HepG2 (cell line): ENCODE data around the gene AOX1. TPM values are rescaled to one million over a fixed set of nuclear protein-coding genes. Genes with fewer than 3 reads are reported as not detected.
"Not testable (repeated sequence)": the region's sequence is repeated elsewhere in the genome, so short reads cannot be mapped to it uniquely, and the experiment has no call there.

Experiments
- ARNTL ChIP-seq: sonication (generic); formaldehyde crosslinking; IDR thresholded peaks from 2 replicates; pipeline ENCODE4 v1.4.0; 2020; ENCODE audit warnings: mild to moderate bottlenecking, missing genetic modification reagents
- FOXA3 ChIP-seq: IDR thresholded peaks from 2 replicates; pipeline ENCODE4 v1.6.1; 2016; ENCODE audit warnings: missing genetic modification reagents, missing compliant biosample characterization
- HMG20A ChIP-seq: IDR thresholded peaks from 2 replicates; pipeline ENCODE4 v1.6.1; 2016; ENCODE audit warnings: borderline replicate concordance
- HOXA3 ChIP-seq: sonication (generic); formaldehyde crosslinking; IDR thresholded peaks from 2 replicates; pipeline ENCODE4 v1.5.0; 2020; ENCODE audit warnings: missing genetic modification reagents
- JUN ChIP-seq: sonication (generic); formaldehyde crosslinking; IDR thresholded peaks from 2 replicates; pipeline ENCODE4 v1.4.0; 2020; ENCODE audit warnings: mild to moderate bottlenecking, missing genetic modification reagents
- KLF6 ChIP-seq: IDR thresholded peaks from 2 replicates; pipeline ENCODE4 v1.8.0; 2016; ENCODE audit warnings: missing biosample characterization, missing genetic modification reagents
- NCOR1 ChIP-seq: fragments of 200-600 bp; sonication (generic); IDR thresholded peaks from 2 replicates; pipeline ENCODE4 v1.7.0; 2017; ENCODE audit warnings: antibody characterized with exemption, low read length, borderline replicate concordance
- PATZ1 ChIP-seq: sonication (generic); formaldehyde crosslinking; IDR thresholded peaks from 2 replicates; pipeline ENCODE4 v1.4.0; 2020; ENCODE audit warnings: missing genetic modification reagents
- PAXIP1 ChIP-seq: sonication (generic); formaldehyde crosslinking; conservative IDR thresholded peaks from 2 replicates; pipeline ENCODE4 v1.4.0; 2020; ENCODE audit warnings: mild to moderate bottlenecking, missing genetic modification reagents, moderate library complexity
- POLR2A ChIP-seq, 2 experiments: IDR thresholded peaks; 2 replicates each; pipeline ENCODE4 v1.6.1; 2011; ENCODE audit warnings: low read depth in 2 of 2, low read length in 2 of 2, mild to moderate bottlenecking in 1 of 2, moderate library complexity in 1 of 2; ENCODE audit not compliant: insufficient read depth in 1 of 2
- REPIN1 ChIP-seq: sonication (generic); formaldehyde crosslinking; IDR thresholded peaks from 2 replicates; pipeline ENCODE4 v1.8.0; 2022; ENCODE audit warnings: missing genetic modification reagents, low read depth, mild to moderate bottlenecking, borderline replicate concordance
- TAF1 ChIP-seq: sonication (generic); formaldehyde crosslinking; IDR thresholded peaks from 2 replicates; pipeline ENCODE4 v1.4.0; 2020; ENCODE audit warnings: missing genetic modification reagents
- TCF12 ChIP-seq, 2 experiments: fragments of 450-650 bp in 1 of 2; sonication (generic) in 1 of 2; formaldehyde crosslinking in 1 of 2; IDR thresholded peaks; 2 replicates each; pipeline versions ENCODE4 v1.6.1 to v1.8.0; 2017 to 2022; ENCODE audit warnings: antibody characterized with exemption in 1 of 2, mild to moderate bottlenecking in 1 of 2, missing genetic modification reagents in 1 of 2, moderate library complexity in 1 of 2
- YY1 ChIP-seq: IDR thresholded peaks from 2 replicates; pipeline ENCODE4 v1.6.1; 2011; ENCODE audit warnings: low read length, low read depth, moderate library complexity, mild to moderate bottlenecking; ENCODE audit not compliant: insufficient read depth, insufficient replicate concordance
- ZFY ChIP-seq: sonication (generic); formaldehyde crosslinking; IDR thresholded peaks from 2 replicates; pipeline ENCODE4 v1.4.0; 2020; ENCODE audit warnings: missing genetic modification reagents
- ZMYM2 ChIP-seq: sonication (generic); formaldehyde crosslinking; IDR thresholded peaks from 2 replicates; pipeline ENCODE4 v1.8.0; 2022; ENCODE audit warnings: mild to moderate bottlenecking, missing genetic modification reagents
- ZMYM4 ChIP-seq: sonication (generic); formaldehyde crosslinking; IDR thresholded peaks from 2 replicates; pipeline ENCODE4 v1.8.1; 2023; ENCODE audit warnings: mild to moderate bottlenecking, missing genetic modification reagents
- ZNF556 ChIP-seq: sonication (generic); formaldehyde crosslinking; IDR thresholded peaks from 2 replicates; pipeline ENCODE4 v1.4.0; 2020; ENCODE audit warnings: mild to moderate bottlenecking, missing genetic modification reagents, borderline replicate concordance
- ZNF605 ChIP-seq: sonication (generic); formaldehyde crosslinking; IDR thresholded peaks from 2 replicates; pipeline ENCODE4 v1.8.0; 2022; ENCODE audit warnings: mild to moderate bottlenecking, missing genetic modification reagents
- ZNF678 ChIP-seq: sonication (generic); formaldehyde crosslinking; IDR thresholded peaks from 2 replicates; pipeline ENCODE4 v1.4.0; 2020; ENCODE audit warnings: mild to moderate bottlenecking, missing genetic modification reagents
- ZNF761 ChIP-seq: sonication (generic); formaldehyde crosslinking; conservative IDR thresholded peaks from 2 replicates; pipeline ENCODE4 v1.4.0; 2020; ENCODE audit warnings: mild to moderate bottlenecking, missing genetic modification reagents
- ZSCAN9 ChIP-seq: IDR thresholded peaks from 2 replicates; pipeline ENCODE4 v1.6.1; 2016; ENCODE audit warnings: borderline replicate concordance
- polyA plus RNA-seq, 8 experiments: library from polyadenylated mRNA; depleted of rRNA in 3 of 8; stranded (reverse) in 7 of 8; unstranded in 1 of 8; fragments of >200 nt; fragmentation: Illumina TruSeq in 4 of 8; extraction: Trizol in 4 of 8; gene quantifications; 2 replicates each; pipeline versions ENCODE4 v1.2.1 to v1.2.3, GENCODE V29; 2011 to 2016; ENCODE audit warnings: low read depth in 4 of 8, missing spikeins in 1 of 8, mixed read lengths in 1 of 8; ENCODE audit not compliant: insufficient read depth in 1 of 8
- total RNA-seq, 5 experiments: library from RNA; depleted of rRNA; stranded (reverse); fragments of >200 nt; fragmentation: Illumina TruSeq; extraction: Trizol; gene quantifications; 2 replicates each; pipeline ENCODE4 v1.2.3, GENCODE V29; 2016; ENCODE audit warnings: low read depth in 1 of 5

Gene AOX1
- total and polyA plus RNA-seq, 2 of the 13 experiments (the other 11 are each of a cell fraction or from before 2014, with no cell fraction given): 9.2 to 18.0 TPM

DNA sequence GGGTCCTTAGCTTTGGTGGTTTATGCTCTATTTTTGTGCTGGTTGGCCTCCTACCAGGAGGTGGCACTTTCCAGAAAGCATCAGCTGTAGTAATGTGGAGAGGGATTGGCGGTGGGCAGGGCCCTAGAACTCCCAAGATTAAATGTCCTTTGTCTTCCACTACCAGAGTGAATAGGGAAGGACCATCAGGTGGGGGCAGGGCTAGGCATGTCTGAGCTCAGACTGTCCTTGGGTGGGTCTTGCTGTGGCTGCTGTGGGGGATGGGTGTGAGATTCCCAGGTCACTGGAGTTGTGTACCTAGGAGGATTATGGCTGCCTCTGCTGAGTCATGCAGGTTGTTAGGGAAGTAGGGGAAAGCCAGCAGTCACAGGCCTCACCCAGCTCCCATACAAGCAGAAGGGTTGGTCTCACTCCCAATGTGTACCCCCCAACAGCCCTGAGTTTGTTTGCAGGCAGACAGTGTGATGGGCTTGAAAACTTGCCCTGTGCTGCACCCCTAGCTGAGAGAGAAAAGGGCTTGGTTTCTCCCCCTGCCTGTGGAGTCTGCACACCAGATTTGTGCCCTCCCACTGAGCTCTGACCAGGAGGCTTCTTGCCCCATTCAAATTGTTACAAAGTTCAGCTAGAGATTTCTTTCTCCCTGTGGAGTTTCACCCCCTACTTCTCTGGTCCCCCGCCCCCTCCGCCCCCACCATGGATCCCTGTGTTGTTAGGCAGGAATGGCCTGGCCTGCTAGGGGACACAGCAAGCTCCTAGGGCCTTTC is 62.9 kb downstream of the AOX1 start (continued):
- TF ChIP-seq ZFY (CRISPR knock-in tag) (peak; percentile 58; the same call in 1 of the 2 replicates), ARNTL (CRISPR knock-in tag) (0 out of 2 replicates have a peak, but pooled peaks have one; percentile 26), HOXA3 (peak; percentile 28), ZNF556 (CRISPR knock-in tag) (0 out of 2 replicates have a peak, but pooled peaks have one; percentile 74), POLR2A (IDR thresholded peaks at IDR 0.05; ENCODE audit: insufficient read depth in 1 of 2, low read depth in 2 of 2, low read length in 2 of 2) (0 out of 4 replicates have a peak, but pooled peaks of 1 of the 2 experiments have one; percentile 18), ZMYM4 (CRISPR knock-in tag) (peak; percentile 84), JUN (CRISPR knock-in tag) (0 out of 2 replicates have a peak, but pooled peaks have one; percentile 39), TAF1 (CRISPR knock-in tag) (peak; percentile 33; the same call in 1 of the 2 replicates), ZNF605 (CRISPR knock-in tag) (peak; percentile 49; the same call in 1 of the 2 replicates), ZMYM2 (CRISPR knock-in tag) (0 out of 2 replicates have a peak, but pooled peaks have one; percentile 43), PATZ1 (CRISPR knock-in tag) (peak; percentile 53), PAXIP1 (CRISPR knock-in tag) (peak; percentile 52; the same call in 1 of the 2 replicates), ZSCAN9 (CRISPR knock-in tag) (0 out of 2 replicates have a peak, but pooled peaks have one; percentile 34), TCF12 (CRISPR knock-in tag; IDR thresholded peaks at IDR 0.05) (0 out of 2 replicates have a peak, but pooled peaks have one; percentile 48), YY1 (peak; percentile 55), FOXA3 (CRISPR knock-in tag) (peak; percentile 60; the same call in 1 of the 2 replicates), HMG20A (CRISPR knock-in tag) (0 out of 2 replicates have a peak, but pooled peaks have one; percentile 25), ZNF678 (0 out of 2 replicates have a peak, but pooled peaks have one; percentile 65), NCOR1 (0 out of 2 replicates have a peak, but pooled peaks have one; percentile 25), ZNF761 (CRISPR knock-in tag) (peak; percentile 61; the same call in 1 of the 2 replicates), KLF6 (CRISPR knock-in tag) (peak; percentile 70; the same call in 1 of the 2 replicates), REPIN1 (CRISPR knock-in tag) (peak; percentile 46; the same call in 1 of the 2 replicates)
- TF ChIP-seq TCF12 (IDR thresholded peaks at IDR 0.05): not testable (repeated sequence)
